ENCODE data around the gene LRMDA.

- TF ChIP-seq EZH2phosphoT487 (IDR thresholded peaks at IDR 0.05; ENCODE audit: low read depth) (no peak), CTCF (IDR thresholded peaks at IDR 0.05; ENCODE audit: low read depth, low read length) (no peak)
Observed at GRCh38 chr10:75600833-75601232, 169.4 kb downstream of the LRMDA start.

Measured in OCI-LY3 (cell line).